ENCODE data around the gene RGS19. TPM values are rescaled to one million over a fixed set of nuclear protein-coding genes. Genes with fewer than 3 reads are reported as not detected.

The RGS19 gene
- total and polyA plus RNA-seq, 11 donors = 3.2 to 25.6 (median 5.3) TPM

GRCh38 chr20:64086801-64087200 lies 7.5 kb upstream of the RGS19 start:
- ATAC-seq = no peak

GRCh38 chr20:64084685-64085152 lies 5.4 kb upstream of the RGS19 start:
- peaks cover 3 to 24% (median 18%) of the 10 kb centered on the region in 9 donors for H3K27me3 ChIP-seq

More at GRCh38 chr20:64086801-64087200, 7.5 kb upstream of the RGS19 start:
- Histone ChIP-seq H3K36me3 (no peaks in the 10 kb centered on the region), H3K27me3 (peaks cover 3 to 24% (median 18%) of the 10 kb centered on the region in 9 donors), H3K9me3 (no peaks in the 10 kb centered on the region), H3K27ac (no peak overlapping the region), H3K4me1 (peaks cover 0 to 26% (median 12%) of the 10 kb centered on the region in 12 donors), H3K4me3 (no peak overlapping the region)
- WGBS, 4 donors = 90 to 95% (median 94%) methylated on average over 9 to 11 of the region's 11 CpGs
- intact Hi-C loops (cut with DNase I) = loop anchor here in 1 of 10 donors (5.0 kb wide), 1 partner anchor 36 kb away; no protein-coding TSS in a partner anchor
- DNase-seq = no peak
- TF ChIP-seq POLR2A (IDR thresholded peaks at IDR 0.05) (no peak), CTCF (IDR thresholded peaks at IDR 0.05) (no peak)

GRCh38 chr20:64083804-64084684 lies 4.7 kb upstream of the RGS19 start, which contains the start of gene LKAAEAR1:
TSS of gene LKAAEAR1 (minus strand) at chr20:64084398. CDS start at chr20:64084219, 179 bp downstream.
- WGBS, 4 donors = 2 to 6% (median 3%) methylated on average over 32 to 86 of the region's 86 CpGs
- Histone ChIP-seq H3K4me3 (peak within 1 kb of the TSS; percentile 26 to 68 (median 59)), H3K27ac (peak within 1 kb of the TSS in 1 of 12 donors; percentile 28), H3K4me1 (peaks cover 2 to 39% (median 17%) of the 10 kb centered on the region in 12 donors), H3K9me3 (no peaks in the 10 kb centered on the region), H3K36me3 (no peaks in the 10 kb centered on the region), H3K27me3 (peaks cover 3 to 24% (median 18%) of the 10 kb centered on the region in 9 donors)
- intact Hi-C loops (cut with DNase I) = loop anchor here in 7 of 10 donors (1.0 to 5.0 kb wide), 5 partner anchors 36 to 173 kb away; partner anchors contain the start of gene PCMTD2 (in 1 of the 7)
- TF ChIP-seq CTCF (IDR thresholded peaks at IDR 0.05) (no peak), POLR2A (IDR thresholded peaks at IDR 0.05) (no peak)
- DNase-seq = no peak
- no peak for ATAC-seq

More at GRCh38 chr20:64084685-64085152, 5.4 kb upstream of the RGS19 start:
- intact Hi-C loops (cut with DNase I) = loop anchor here in 3 of 10 donors (5.0 kb wide), 2 partner anchors 38 to 173 kb away; partner anchors contain the start of gene PCMTD2 (in 1 of the 3)
- H3K4me3 ChIP-seq = no peak overlapping the region
- no peak overlapping the region for H3K27ac ChIP-seq
- TF ChIP-seq POLR2A (IDR thresholded peaks at IDR 0.05) (no peak), CTCF (IDR thresholded peaks at IDR 0.05) (no peak)
- DNase-seq = no peak
- ATAC-seq = no peak
- H3K36me3 ChIP-seq = no peaks in the 10 kb centered on the region
- WGBS, 4 donors = 9 to 12% (median 12%) methylated on average over 18 to 23 of the region's 23 CpGs; no CpG with 5 or more reads in 1 of the 4 donors
- peaks cover 0 to 35% (median 14%) of the 10 kb centered on the region in 12 donors for H3K4me1 ChIP-seq
- H3K9me3 ChIP-seq = no peaks in the 10 kb centered on the region

Data from heart left ventricle (tissue), 16 donors.